CD4-positive, alpha-beta T cell treated with Interleukin-6 for 4 hours (primary cell): Measurements from ENCODE around the gene LRRC56.
"Not testable (repeated sequence)": the region's sequence is repeated elsewhere in the genome, so short reads cannot be mapped to it uniquely, and the experiment has no call there.

ENCODE experiments used
- DNase-seq: peaks from one replicate; pipeline ENCODE4 v3.0.0-alpha.2; 2020; ENCODE audit warnings: mixed read lengths

Gene LRRC56

GRCh38 chr11:502288-503178 is 34.8 kb upstream of the LRRC56 start:
- DNase-seq = no peak

- DNase-seq = no peak
These were observed 33.9 kb upstream of the LRRC56 start for GRCh38 chr11:503179-503981.

- DNase-seq = no peak
These were observed 33.0 kb upstream of the LRRC56 start for GRCh38 chr11:504053-504993.

GRCh38 chr11:504994-505344 is 32.4 kb upstream of the LRRC56 start:
- no peak for DNase-seq

- DNase-seq = peak; percentile 98
These were observed 30.9 kb upstream of the LRRC56 start for GRCh38 chr11:506238-506994.

- DNase-seq = peak; percentile 99
These were observed 30.2 kb upstream of the LRRC56 start, which contains the start of gene RNH1 for GRCh38 chr11:506995-507726. TSS of gene RNH1 (minus strand) at chr11:507242. CDS start at chr11:502162, 5,080 bp downstream.

- DNase-seq = no peak
These were observed 29.4 kb upstream of the LRRC56 start for GRCh38 chr11:507727-508515.

GRCh38 chr11:508956-509355 is 28.4 kb upstream of the LRRC56 start:
- DNase-seq = no peak

GRCh38 chr11:512761-513595 is 24.3 kb upstream of the LRRC56 start:
- DNase-seq = no peak

- DNase-seq = no peak
These were observed 22.7 kb upstream of the LRRC56 start for GRCh38 chr11:514606-515005.

GRCh38 chr11:515131-515530 is 22.2 kb upstream of the LRRC56 start:
- no peak for DNase-seq

- no peak for DNase-seq
These were observed 20.9 kb upstream of the LRRC56 start for GRCh38 chr11:516400-516799.

GRCh38 chr11:516918-517685 is 20.2 kb upstream of the LRRC56 start:
- not testable (repeated sequence) for DNase-seq

- peak; percentile 84 for DNase-seq
These were observed 18.7 kb upstream of the LRRC56 start for GRCh38 chr11:518463-519202.

GRCh38 chr11:520428-521176 is 16.7 kb upstream of the LRRC56 start:
- no peak for DNase-seq

- no peak for DNase-seq
These were observed 16.1 kb upstream of the LRRC56 start for GRCh38 chr11:521177-521688.

GRCh38 chr11:526192-526591 is 11.1 kb upstream of the LRRC56 start:
- no peak for DNase-seq
